T-helper 1 cell treated with Interleukin-12 subunit alpha and Interleukin-12 subunit beta and Interleukin-4 antibody, amounts not matched to agents 30 μg/mL and 1 μg/mL, for 36 hours (primary cell): ENCODE measurements around the gene LRRIQ1.

ENCODE experiments used
- H3K27ac Mint-ChIP-seq: one replicate; pipeline ENCODE4 v1.8.0; 2021; ENCODE audit warnings: mild to moderate bottlenecking, mixed read lengths
- H3K27me3 Mint-ChIP-seq: one replicate; pipeline ENCODE4 v1.8.0; 2021; ENCODE audit warnings: low read depth, mixed read lengths
- H3K36me3 Mint-ChIP-seq: one replicate; pipeline ENCODE4 v1.8.0; 2021; ENCODE audit warnings: low read depth, mixed read lengths
- H3K4me1 Mint-ChIP-seq: one replicate; pipeline ENCODE4 v1.8.0; 2021; ENCODE audit warnings: low read depth, mixed read lengths
- H3K4me3 Mint-ChIP-seq: one replicate; pipeline ENCODE4 v1.8.0; 2021; ENCODE audit warnings: mild to moderate bottlenecking, moderate library complexity, mixed read lengths
- H3K9me3 Mint-ChIP-seq: one replicate; pipeline ENCODE4 v1.8.0; 2021; ENCODE audit warnings: mixed read lengths

LRRIQ1 gene

GRCh38 chr12:85275374-85275773 is 239.2 kb downstream of the LRRIQ1 start:
- no peaks in the 10 kb centered on the region for H3K36me3 Mint-ChIP-seq
- H3K27me3 Mint-ChIP-seq = peaks cover 62% of the 10 kb centered on the region
- H3K9me3 Mint-ChIP-seq = no peaks in the 10 kb centered on the region
- H3K4me3 Mint-ChIP-seq = no peak overlapping the region
- no peak overlapping the region for H3K27ac Mint-ChIP-seq
- peaks cover 9% of the 10 kb centered on the region for H3K4me1 Mint-ChIP-seq

GRCh38 chr12:85277191-85277590 is 241.0 kb downstream of the LRRIQ1 start:
- no peaks in the 10 kb centered on the region for H3K36me3 Mint-ChIP-seq
- H3K27me3 Mint-ChIP-seq = peaks cover 79% of the 10 kb centered on the region
- no peak overlapping the region for H3K27ac Mint-ChIP-seq
- H3K9me3 Mint-ChIP-seq = no peaks in the 10 kb centered on the region
- H3K4me1 Mint-ChIP-seq = peaks cover 11% of the 10 kb centered on the region
- no peak overlapping the region for H3K4me3 Mint-ChIP-seq

GRCh38 chr12:85277900-85278597 is 241.9 kb downstream of the LRRIQ1 start:
- peaks cover 76% of the 10 kb centered on the region for H3K27me3 Mint-ChIP-seq
- no peak overlapping the region for H3K27ac Mint-ChIP-seq
- H3K36me3 Mint-ChIP-seq = no peaks in the 10 kb centered on the region
- no peaks in the 10 kb centered on the region for H3K9me3 Mint-ChIP-seq
- H3K4me3 Mint-ChIP-seq = no peak overlapping the region
- peaks cover 10% of the 10 kb centered on the region for H3K4me1 Mint-ChIP-seq

- Mint-ChIP-seq H3K4me3 (no peak overlapping the region), H3K4me1 (peaks cover 6% of the 10 kb centered on the region), H3K27me3 (peaks cover 74% of the 10 kb centered on the region), H3K36me3 (no peaks in the 10 kb centered on the region), H3K9me3 (no peaks in the 10 kb centered on the region), H3K27ac (no peak overlapping the region)
Observed at GRCh38 chr12:85278598-85279448, 242.7 kb downstream of the LRRIQ1 start.

GRCh38 chr12:85279449-85280164 is 243.5 kb downstream of the LRRIQ1 start:
- Mint-ChIP-seq H3K27me3 (peaks cover 66% of the 10 kb centered on the region), H3K4me1 (peaks cover 4% of the 10 kb centered on the region), H3K9me3 (no peaks in the 10 kb centered on the region), H3K4me3 (no peak overlapping the region), H3K36me3 (no peaks in the 10 kb centered on the region), H3K27ac (peak overlapping the region; percentile 59)

GRCh38 chr12:85280165-85280983 is 244.2 kb downstream of the LRRIQ1 start, which contains the start of gene ALX1:
ALX1 (plus strand) TSS chr12:85280220; CDS start chr12:85280262, 42 bp downstream.
- H3K27ac Mint-ChIP-seq = peak within 1 kb of the TSS; percentile 59
- no peaks in the 10 kb centered on the region for H3K36me3 Mint-ChIP-seq

GRCh38 chr12:85280984-85281630 is 245.0 kb downstream of the LRRIQ1 start:
- Mint-ChIP-seq H3K27me3 (peaks cover 56% of the 10 kb centered on the region), H3K36me3 (no peaks in the 10 kb centered on the region), H3K27ac (peak overlapping the region; percentile 59), H3K4me3 (peak overlapping the region; percentile 68), H3K4me1 (peaks cover 4% of the 10 kb centered on the region), H3K9me3 (no peaks in the 10 kb centered on the region)

More at GRCh38 chr12:85280165-85280983, 244.2 kb downstream of the LRRIQ1 start, which contains the start of gene ALX1:
- Mint-ChIP-seq H3K4me1 (peaks cover 4% of the 10 kb centered on the region), H3K4me3 (peak within 1 kb of the TSS; percentile 68), H3K9me3 (no peaks in the 10 kb centered on the region), H3K27me3 (peaks cover 61% of the 10 kb centered on the region)

GRCh38 chr12:85281636-85282312 is 245.6 kb downstream of the LRRIQ1 start:
- Mint-ChIP-seq H3K9me3 (no peaks in the 10 kb centered on the region), H3K36me3 (no peaks in the 10 kb centered on the region), H3K4me1 (peaks cover 4% of the 10 kb centered on the region), H3K4me3 (no peak overlapping the region), H3K27me3 (peaks cover 50% of the 10 kb centered on the region), H3K27ac (no peak overlapping the region)

GRCh38 chr12:85283560-85283959 is 247.4 kb downstream of the LRRIQ1 start:
- no peak overlapping the region for H3K4me3 Mint-ChIP-seq
- peaks cover 40% of the 10 kb centered on the region for H3K27me3 Mint-ChIP-seq
- H3K36me3 Mint-ChIP-seq = no peaks in the 10 kb centered on the region
- no peaks in the 10 kb centered on the region for H3K9me3 Mint-ChIP-seq
- peaks cover 4% of the 10 kb centered on the region for H3K4me1 Mint-ChIP-seq
- no peak overlapping the region for H3K27ac Mint-ChIP-seq
